ENCODE data around the gene MYL6B.

The MYL6B gene

DNA sequence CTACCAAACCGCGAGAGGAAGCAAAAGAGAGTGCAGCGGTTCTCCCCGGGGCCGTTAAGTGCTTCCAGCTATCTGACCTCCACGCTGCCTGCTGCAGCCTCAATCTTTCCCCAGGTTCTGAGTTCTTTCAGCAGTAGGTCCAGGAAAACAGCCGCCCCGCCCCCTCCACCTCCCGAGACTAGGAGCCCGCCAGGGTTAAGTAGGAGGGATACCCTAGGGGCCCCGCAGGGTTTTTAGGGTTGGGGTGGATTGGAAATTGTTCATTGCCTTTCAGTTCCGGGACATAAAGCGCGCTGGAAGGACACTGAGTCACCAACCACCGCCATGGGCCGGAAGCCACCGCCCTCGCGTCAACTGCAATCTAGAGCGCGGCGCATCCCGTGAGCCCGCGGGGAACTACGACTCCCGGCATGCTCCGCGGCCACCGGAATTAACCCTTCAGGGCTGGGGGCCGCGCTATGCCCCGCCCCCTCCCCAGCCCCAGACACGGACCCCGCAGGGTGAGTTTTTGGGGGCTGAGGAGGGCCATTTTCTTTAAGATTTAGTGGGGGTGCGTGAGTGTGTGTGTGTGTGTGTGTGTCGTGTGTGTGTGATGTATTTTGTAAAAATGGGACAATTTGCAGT, at the start of gene MYL6B:
Gene MYL6B (plus strand): TSS at position 456 of the 624 bp plus-strand sequence. CDS start 1,332 bp downstream, outside the sequence.
- TF ChIP-seq GATA2 (IDR thresholded peaks at IDR 0.05; ENCODE audit: low read depth, low read length) (no peak), GATA3 (IDR thresholded peaks at IDR 0.05; ENCODE audit: low read depth, low read length) (no peak)

GRCh38 chr12:56102683-56103065, 49.7 kb upstream of the MYL6B start:
- TF ChIP-seq GATA2 (IDR thresholded peaks at IDR 0.05; ENCODE audit: low read depth, low read length) = no peak
- no peak for TF ChIP-seq GATA3 (IDR thresholded peaks at IDR 0.05; ENCODE audit: low read depth, low read length)

- TF ChIP-seq GATA3 (IDR thresholded peaks at IDR 0.05; ENCODE audit: low read depth, low read length) = no peak
- TF ChIP-seq GATA2 (IDR thresholded peaks at IDR 0.05; ENCODE audit: low read depth, low read length) = no peak
Observed at GRCh38 chr12:56103066-56103711, 49.2 kb upstream of the MYL6B start.

DNA sequence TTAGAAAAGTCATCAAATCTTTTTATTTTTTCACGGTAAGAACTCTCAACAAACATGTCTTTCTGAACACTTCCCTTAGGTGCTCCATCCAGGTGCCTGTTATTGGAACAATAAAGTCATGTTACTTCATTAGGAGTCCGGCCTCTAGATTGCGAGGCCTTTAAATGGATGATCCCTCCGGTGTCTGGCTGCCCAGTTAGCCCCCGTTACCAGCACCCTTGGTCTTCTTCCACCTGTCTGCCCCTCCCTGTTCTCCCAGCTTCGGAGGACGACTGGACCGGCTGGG, 48.6 kb upstream of the MYL6B start:
- no peak for TF ChIP-seq GATA3 (IDR thresholded peaks at IDR 0.05; ENCODE audit: low read depth, low read length)
- TF ChIP-seq GATA2 (IDR thresholded peaks at IDR 0.05; ENCODE audit: low read depth, low read length) = no peak

- TF ChIP-seq GATA3 (IDR thresholded peaks at IDR 0.05; ENCODE audit: low read depth, low read length) (no peak), GATA2 (IDR thresholded peaks at IDR 0.05; ENCODE audit: low read depth, low read length) (no peak)
Observed at GRCh38 chr12:56104109-56104814, 48.1 kb upstream of the MYL6B start, which contains the start of gene PA2G4. TSS of gene PA2G4 (plus strand) at chr12:56104559. CDS start at chr12:56104738, 179 bp downstream.

- TF ChIP-seq GATA2 (IDR thresholded peaks at IDR 0.05; ENCODE audit: low read depth, low read length) (no peak), GATA3 (IDR thresholded peaks at IDR 0.05; ENCODE audit: low read depth, low read length) (no peak)
Observed at GRCh38 chr12:56104815-56105608, 47.4 kb upstream of the MYL6B start.

- no peak for TF ChIP-seq GATA2 (IDR thresholded peaks at IDR 0.05; ENCODE audit: low read depth, low read length)
- TF ChIP-seq GATA3 (IDR thresholded peaks at IDR 0.05; ENCODE audit: low read depth, low read length) = no peak
Observed at GRCh38 chr12:56105609-56105902, 46.8 kb upstream of the MYL6B start.

DNA sequence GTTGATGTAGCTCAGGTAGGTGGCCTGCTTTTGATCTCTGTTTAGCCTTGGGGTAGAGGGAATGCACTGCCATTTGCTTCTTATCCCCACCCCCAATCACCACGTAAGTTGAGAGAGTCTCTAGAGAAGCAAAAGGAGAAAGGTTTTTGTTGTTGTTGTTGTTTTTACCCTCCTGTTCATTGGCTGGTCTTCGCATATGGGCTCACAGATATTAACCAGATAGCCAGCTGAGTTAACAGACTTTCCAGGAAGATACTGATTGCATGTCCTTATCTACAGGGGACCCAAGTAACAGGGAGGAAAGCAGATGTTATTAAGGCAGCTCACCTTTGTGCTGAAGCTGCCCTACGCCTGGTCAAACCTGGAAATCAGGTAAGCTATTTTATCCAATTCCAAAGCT, 45.1 kb upstream of the MYL6B start:
- TF ChIP-seq GATA3 (IDR thresholded peaks at IDR 0.05; ENCODE audit: low read depth, low read length) (no peak), GATA2 (IDR thresholded peaks at IDR 0.05; ENCODE audit: low read depth, low read length) (no peak)

- no peak for TF ChIP-seq GATA3 (IDR thresholded peaks at IDR 0.05; ENCODE audit: low read depth, low read length)
- TF ChIP-seq GATA2 (IDR thresholded peaks at IDR 0.05; ENCODE audit: low read depth, low read length) = no peak
Observed at GRCh38 chr12:56110571-56110970, 41.8 kb upstream of the MYL6B start.

DNA sequence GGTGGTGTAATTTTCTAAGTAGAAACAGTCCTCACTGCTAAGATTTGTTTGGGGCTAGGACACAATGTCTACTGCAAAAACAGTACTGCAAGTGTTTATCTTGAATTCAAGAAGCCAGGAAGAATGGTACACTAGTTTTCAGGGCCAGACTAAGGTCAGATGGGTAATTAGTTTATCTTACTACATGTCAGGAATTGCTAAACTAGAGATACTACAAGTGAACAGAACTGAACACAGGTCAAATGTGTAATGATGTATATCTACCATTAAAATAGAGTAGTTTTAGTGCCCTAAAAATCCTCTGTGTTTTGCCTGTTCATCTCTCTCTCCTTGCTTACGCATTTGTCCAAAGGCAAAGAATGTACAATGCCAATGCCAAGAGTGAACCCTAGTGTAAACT, 38.3 kb upstream of the MYL6B start:
- TF ChIP-seq GATA3 (IDR thresholded peaks at IDR 0.05; ENCODE audit: low read depth, low read length) = no peak
- no peak for TF ChIP-seq GATA2 (IDR thresholded peaks at IDR 0.05; ENCODE audit: low read depth, low read length)

DNA sequence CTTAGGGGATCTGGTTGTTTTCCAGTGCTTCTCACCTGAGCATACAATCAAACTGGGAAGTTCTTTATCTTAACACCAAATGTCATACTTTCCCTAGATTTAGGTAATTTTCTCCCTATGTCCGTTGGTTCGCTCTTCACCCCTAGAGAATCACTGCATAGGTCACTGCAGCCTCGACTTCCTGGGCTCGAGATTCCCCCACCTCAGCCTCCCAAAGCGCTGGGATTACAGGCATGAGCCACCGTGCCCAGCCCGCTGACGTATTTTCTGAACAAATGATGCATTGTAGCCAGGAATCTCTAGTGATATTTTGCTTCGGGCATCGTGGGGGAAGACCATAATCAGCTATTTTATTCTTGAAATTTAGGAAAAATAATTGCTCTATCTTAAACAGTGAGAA, 37.1 kb upstream of the MYL6B start:
- TF ChIP-seq GATA3 (IDR thresholded peaks at IDR 0.05; ENCODE audit: low read depth, low read length) = no peak
- TF ChIP-seq GATA2 (IDR thresholded peaks at IDR 0.05; ENCODE audit: low read depth, low read length) = no peak

DNA sequence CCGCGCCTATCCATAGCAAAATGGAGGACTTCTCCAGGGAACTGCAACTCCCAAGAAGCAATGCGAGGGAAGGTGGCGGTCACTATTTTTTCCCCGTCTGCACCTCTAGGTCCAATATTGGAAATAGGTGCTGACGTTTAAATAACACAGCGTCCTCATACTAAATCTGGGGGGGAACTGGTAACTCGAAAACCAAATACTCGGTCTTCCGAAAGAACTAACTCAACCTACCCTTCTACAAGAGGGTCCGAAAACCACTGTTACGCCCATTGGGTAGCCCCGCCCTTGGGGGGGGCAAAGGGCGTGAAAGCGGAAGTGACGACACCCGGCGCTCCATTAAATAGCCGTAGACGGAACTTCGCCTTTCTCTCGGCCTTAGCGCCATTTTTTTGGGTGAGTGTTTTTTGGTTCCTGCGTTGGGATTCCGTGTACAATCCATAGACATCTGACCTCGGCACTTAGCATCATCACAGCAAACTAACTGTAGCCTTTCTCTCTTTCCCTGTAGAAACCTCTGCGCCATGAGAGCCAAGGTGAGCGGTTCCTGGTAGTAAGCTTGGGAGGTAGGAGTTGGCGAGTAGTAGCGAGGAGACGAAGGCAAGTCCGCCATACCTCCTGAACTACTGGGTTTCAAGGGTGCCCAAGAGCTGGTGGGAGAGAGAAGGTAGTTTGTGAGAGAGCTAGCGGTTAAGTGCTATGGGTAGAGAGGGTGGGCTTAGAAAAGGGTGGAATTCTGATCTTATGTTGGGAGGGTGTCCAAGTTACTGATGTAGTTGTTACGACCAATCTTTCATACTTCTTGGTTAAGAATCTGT, 35.9 kb upstream of the MYL6B start, which contains the start of gene RPL41:
Gene RPL41 (plus strand): TSS at position 367 of the 815 bp plus-strand sequence.
- TF ChIP-seq GATA3 (IDR thresholded peaks at IDR 0.05; ENCODE audit: low read depth, low read length) (no peak), GATA2 (IDR thresholded peaks at IDR 0.05; ENCODE audit: low read depth, low read length) (no peak)
